ENCODE data around the gene PXMP2.

The PXMP2 gene

GRCh38 chr12:132716356-132716755, 29.0 kb downstream of the PXMP2 start:
- Histone ChIP-seq H3K27ac (ENCODE audit: low read depth, low read length, poor library complexity, severe bottlenecking) (no peak overlapping the region), H3K36me3 (ENCODE audit: insufficient read depth, low read length) (peaks cover 77% of the 10 kb centered on the region), H2AFZ (ENCODE audit: low read length) (no peak overlapping the region), H3K79me2 (ENCODE audit: insufficient read depth, low read length) (peaks cover 35% of the 10 kb centered on the region), H3F3A (ENCODE audit: insufficient read depth, low read length) (no peaks in the 10 kb centered on the region), H3K4me2 (ENCODE audit: low read length) (no peak overlapping the region), H4K20me1 (ENCODE audit: insufficient read depth, low read length) (no peaks in the 10 kb centered on the region), H3K4me3 (ENCODE audit: low read depth, low read length, poor library complexity, severe bottlenecking) (no peak overlapping the region), H3K27me3 (ENCODE audit: insufficient read depth, low read length) (no peaks in the 10 kb centered on the region), H3K9me3 (ENCODE audit: low read length) (no peaks in the 10 kb centered on the region), H3K9me2 (ENCODE audit: low read depth, low read length) (no peaks in the 10 kb centered on the region), H3K4me1 (ENCODE audit: insufficient read depth, low read length, severe bottlenecking) (peaks cover 9% of the 10 kb centered on the region), H3K9ac (ENCODE audit: low read length) (no peak overlapping the region)
- TF ChIP-seq CTCF (IDR thresholded peaks at IDR 0.05; ENCODE audit: low read length), result no peak
- no peak for TF ChIP-seq EZH2 (IDR thresholded peaks at IDR 0.05; ENCODE audit: borderline replicate concordance, low read length)

GRCh38 chr12:132717011-132717410, 29.6 kb downstream of the PXMP2 start:
- H3K9me2 ChIP-seq (ENCODE audit: low read depth, low read length), result no peaks in the 10 kb centered on the region
- TF ChIP-seq CTCF (IDR thresholded peaks at IDR 0.05; ENCODE audit: low read length), result no peak
- no peak for TF ChIP-seq EZH2 (IDR thresholded peaks at IDR 0.05; ENCODE audit: borderline replicate concordance, low read length)
- no peak overlapping the region for H3K4me2 ChIP-seq (ENCODE audit: low read length)
- no peaks in the 10 kb centered on the region for H3K27me3 ChIP-seq (ENCODE audit: insufficient read depth, low read length)
- peaks cover 4% of the 10 kb centered on the region for H3K4me1 ChIP-seq (ENCODE audit: insufficient read depth, low read length, severe bottlenecking)
- peaks cover 84% of the 10 kb centered on the region for H3K36me3 ChIP-seq (ENCODE audit: insufficient read depth, low read length)
- H3K79me2 ChIP-seq (ENCODE audit: insufficient read depth, low read length), result peaks cover 28% of the 10 kb centered on the region
- H3F3A ChIP-seq (ENCODE audit: insufficient read depth, low read length), result no peaks in the 10 kb centered on the region
- no peak overlapping the region for H3K9ac ChIP-seq (ENCODE audit: low read length)
- no peak overlapping the region for H3K4me3 ChIP-seq (ENCODE audit: low read depth, low read length, poor library complexity, severe bottlenecking)
- no peaks in the 10 kb centered on the region for H4K20me1 ChIP-seq (ENCODE audit: insufficient read depth, low read length)
- no peak overlapping the region for H2AFZ ChIP-seq (ENCODE audit: low read length)
- H3K27ac ChIP-seq (ENCODE audit: low read depth, low read length, poor library complexity, severe bottlenecking), result no peak overlapping the region
- H3K9me3 ChIP-seq (ENCODE audit: low read length), result no peaks in the 10 kb centered on the region

GRCh38 chr12:132717531-132718387, 30.4 kb downstream of the PXMP2 start:
- no peaks in the 10 kb centered on the region for H3K4me1 ChIP-seq (ENCODE audit: insufficient read depth, low read length, severe bottlenecking)

More at GRCh38 chr12:132717531-132718387, 30.4 kb downstream of the PXMP2 start:
- Histone ChIP-seq H3K9ac (ENCODE audit: low read length) (no peak overlapping the region), H3K4me2 (ENCODE audit: low read length) (no peak overlapping the region), H2AFZ (ENCODE audit: low read length) (no peak overlapping the region), H3K27ac (ENCODE audit: low read depth, low read length, poor library complexity, severe bottlenecking) (no peak overlapping the region), H3K79me2 (ENCODE audit: insufficient read depth, low read length) (peaks cover 21% of the 10 kb centered on the region), H3K36me3 (ENCODE audit: insufficient read depth, low read length) (peaks cover 89% of the 10 kb centered on the region), H3K4me3 (ENCODE audit: low read depth, low read length, poor library complexity, severe bottlenecking) (no peak overlapping the region), H3K9me3 (ENCODE audit: low read length) (no peaks in the 10 kb centered on the region), H3F3A (ENCODE audit: insufficient read depth, low read length) (0 out of 2 replicates have a peak, but pooled peaks cover 3% of the 10 kb centered on the region), H3K27me3 (ENCODE audit: insufficient read depth, low read length) (no peaks in the 10 kb centered on the region), H4K20me1 (ENCODE audit: insufficient read depth, low read length) (no peaks in the 10 kb centered on the region), H3K9me2 (ENCODE audit: low read depth, low read length) (no peaks in the 10 kb centered on the region)
- TF ChIP-seq CTCF (IDR thresholded peaks at IDR 0.05; ENCODE audit: low read length), result no peak
- no peak for TF ChIP-seq EZH2 (IDR thresholded peaks at IDR 0.05; ENCODE audit: borderline replicate concordance, low read length)
